ENCODE measurements around the gene KRT10. TPM values are rescaled to one million over a fixed set of nuclear protein-coding genes. Genes with fewer than 3 reads are reported as not detected.

Gene KRT10
- total and polyA plus RNA-seq, 2 experiments from 2014 or later, result 9.6 to 123 TPM

DNA sequence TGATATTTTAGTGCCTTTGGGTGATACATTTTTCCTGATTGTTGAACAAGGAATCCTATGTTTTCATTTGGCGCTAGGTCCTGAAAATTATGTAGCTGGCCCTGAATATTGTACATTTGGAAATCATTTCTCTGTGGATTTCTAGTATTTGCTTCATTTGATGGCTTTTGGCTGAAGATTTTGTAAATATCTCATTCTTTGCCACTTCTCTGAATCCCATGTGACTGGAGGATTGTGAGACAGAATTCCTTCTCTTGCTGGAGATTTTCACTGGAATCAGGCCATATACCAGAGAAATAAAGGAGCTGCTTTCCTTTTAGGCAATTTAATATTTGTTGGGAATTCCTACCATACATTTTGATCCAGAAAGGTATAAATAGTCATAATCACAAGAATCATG lies 31.3 kb downstream of the KRT10 start:
- Mint-ChIP-seq H3K27ac (no peak overlapping the region), H3K4me3 (no peak overlapping the region), H3K27me3 (ENCODE audit: insufficient read depth, low read depth, poor library complexity) (peaks cover 2% of the 10 kb centered on the region), H3K9me3 (no peaks in the 10 kb centered on the region), H3K36me3 (ENCODE audit: low read depth) (no peaks in the 10 kb centered on the region), H3K4me1 (no peaks in the 10 kb centered on the region)
- H3K79me2 ChIP-seq (replicated peaks; ENCODE audit: insufficient read depth), result no peaks in the 10 kb centered on the region
- H4K20me1 ChIP-seq (replicated peaks; ENCODE audit: insufficient read depth), result no peaks in the 10 kb centered on the region
- DNase-seq (ENCODE audit: low spot score), result no peak
- TF ChIP-seq EZH2 (IDR thresholded peaks at IDR 0.05; ENCODE audit: low read depth, unreplicated experiment) (no peak), POLR2AphosphoS5 (IDR thresholded peaks at IDR 0.05; ENCODE audit: low read depth) (no peak), ZNF331 (CRISPR knock-in tag; IDR thresholded peaks at IDR 0.05; ENCODE audit: low read depth) (no peak), CREB1 (CRISPR knock-in tag; IDR thresholded peaks at IDR 0.05; ENCODE audit: low read depth) (no peak), NANOG (IDR thresholded peaks at IDR 0.05; ENCODE audit: borderline replicate concordance) (no peak), EZH2phosphoT487 (IDR thresholded peaks at IDR 0.05; ENCODE audit: unreplicated experiment) (no peak)
- TF ChIP-seq, protein P1, sequence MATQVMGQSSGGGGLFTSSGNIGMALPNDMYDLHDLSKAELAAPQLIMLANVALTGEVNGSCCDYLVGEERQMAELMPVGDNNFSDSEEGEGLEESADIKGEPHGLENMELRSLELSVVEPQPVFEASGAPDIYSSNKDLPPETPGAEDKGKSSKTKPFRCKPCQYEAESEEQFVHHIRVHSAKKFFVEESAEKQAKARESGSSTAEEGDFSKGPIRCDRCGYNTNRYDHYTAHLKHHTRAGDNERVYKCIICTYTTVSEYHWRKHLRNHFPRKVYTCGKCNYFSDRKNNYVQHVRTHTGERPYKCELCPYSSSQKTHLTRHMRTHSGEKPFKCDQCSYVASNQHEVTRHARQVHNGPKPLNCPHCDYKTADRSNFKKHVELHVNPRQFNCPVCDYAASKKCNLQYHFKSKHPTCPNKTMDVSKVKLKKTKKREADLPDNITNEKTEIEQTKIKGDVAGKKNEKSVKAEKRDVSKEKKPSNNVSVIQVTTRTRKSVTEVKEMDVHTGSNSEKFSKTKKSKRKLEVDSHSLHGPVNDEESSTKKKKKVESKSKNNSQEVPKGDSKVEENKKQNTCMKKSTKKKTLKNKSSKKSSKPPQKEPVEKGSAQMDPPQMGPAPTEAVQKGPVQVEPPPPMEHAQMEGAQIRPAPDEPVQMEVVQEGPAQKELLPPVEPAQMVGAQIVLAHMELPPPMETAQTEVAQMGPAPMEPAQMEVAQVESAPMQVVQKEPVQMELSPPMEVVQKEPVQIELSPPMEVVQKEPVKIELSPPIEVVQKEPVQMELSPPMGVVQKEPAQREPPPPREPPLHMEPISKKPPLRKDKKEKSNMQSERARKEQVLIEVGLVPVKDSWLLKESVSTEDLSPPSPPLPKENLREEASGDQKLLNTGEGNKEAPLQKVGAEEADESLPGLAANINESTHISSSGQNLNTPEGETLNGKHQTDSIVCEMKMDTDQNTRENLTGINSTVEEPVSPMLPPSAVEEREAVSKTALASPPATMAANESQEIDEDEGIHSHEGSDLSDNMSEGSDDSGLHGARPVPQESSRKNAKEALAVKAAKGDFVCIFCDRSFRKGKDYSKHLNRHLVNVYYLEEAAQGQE (IDR thresholded peaks at IDR 0.05; ENCODE audit: unreplicated experiment), result no peak
- no peaks in the 10 kb centered on the region for H3K4me1 ChIP-seq (ENCODE audit: insufficient read depth)
- no peak for ATAC-seq
- H3K9me2 ChIP-seq (ENCODE audit: insufficient read depth), result no peaks in the 10 kb centered on the region
- H2AFZ ChIP-seq, result no peak overlapping the region
- no peaks in the 10 kb centered on the region for H3K36me3 ChIP-seq (ENCODE audit: insufficient read depth)
- H3F3A ChIP-seq (replicated peaks; ENCODE audit: low read depth), result no peaks in the 10 kb centered on the region
- no peak overlapping the region for H3K27ac ChIP-seq (ENCODE audit: low read depth)
- no peaks in the 10 kb centered on the region for H3K27me3 ChIP-seq (ENCODE audit: insufficient read depth)
- H3K4me2 ChIP-seq, result no peak overlapping the region
- H3K4me3 ChIP-seq, result no peak overlapping the region

- DNase-seq (ENCODE audit: low spot score) (no peak), ATAC-seq (no peak)
- H3K4me1 Mint-ChIP-seq, result no peaks in the 10 kb centered on the region
- H3K27ac ChIP-seq (ENCODE audit: low read depth), result no peak within 1 kb of the TSS
- peaks cover 6% of the 10 kb centered on the region for H3K27me3 Mint-ChIP-seq (ENCODE audit: insufficient read depth, low read depth, poor library complexity)
- no peaks in the 10 kb centered on the region for H3K9me3 Mint-ChIP-seq
- H2AFZ ChIP-seq, result peak within 1 kb of the TSS; percentile 78
- peaks cover 15% of the 10 kb centered on the region for H3K27me3 ChIP-seq (ENCODE audit: insufficient read depth)
- H3K36me3 ChIP-seq (ENCODE audit: insufficient read depth), result no peaks in the 10 kb centered on the region
- H4K20me1 ChIP-seq (replicated peaks; ENCODE audit: insufficient read depth), result no peaks in the 10 kb centered on the region
- no peak within 1 kb of the TSS; the same call in 1 of the 2 replicates for H3K27ac Mint-ChIP-seq
- no peaks in the 10 kb centered on the region for H3K79me2 ChIP-seq (replicated peaks; ENCODE audit: insufficient read depth)
- H3K4me3 ChIP-seq, result no peak within 1 kb of the TSS
- no peaks in the 10 kb centered on the region for H3K9me2 ChIP-seq (ENCODE audit: insufficient read depth)
- no peaks in the 10 kb centered on the region for H3K4me1 ChIP-seq (ENCODE audit: insufficient read depth)
- H3K4me2 ChIP-seq, result no peak within 1 kb of the TSS
- no peaks in the 10 kb centered on the region for H3K36me3 Mint-ChIP-seq (ENCODE audit: low read depth)
- no peaks in the 10 kb centered on the region for H3F3A ChIP-seq (replicated peaks; ENCODE audit: low read depth)
- H3K4me3 Mint-ChIP-seq, result no peak within 1 kb of the TSS
- TF ChIP-seq, protein P1 (IDR thresholded peaks at IDR 0.05; ENCODE audit: unreplicated experiment), result no peak
- TF ChIP-seq NANOG (IDR thresholded peaks at IDR 0.05; ENCODE audit: borderline replicate concordance) (no peak), EZH2phosphoT487 (IDR thresholded peaks at IDR 0.05; ENCODE audit: unreplicated experiment) (no peak), POLR2AphosphoS5 (IDR thresholded peaks at IDR 0.05; ENCODE audit: low read depth) (no peak), STAT1 (IDR thresholded peaks at IDR 0.05; ENCODE audit: unreplicated experiment) (no peak)
Measured at GRCh38 chr17:40782450-40782849, 40.0 kb downstream of the KRT10 start, which contains the start of gene KRT27. Gene KRT27 (minus strand): TSS chr17:40782550. CDS start chr17:40782493, 57 bp downstream.
